GM12878 (cell line): Measurements from ENCODE around the gene ELN. TPM values are rescaled to one million over a fixed set of nuclear protein-coding genes. Genes with fewer than 3 reads are reported as not detected.

Source experiments
- ATAC-seq: fragments of 200-7000 bp; cut with Tn5 transposase; 3 replicates; pipeline ENCODE4 v1.9.1; 2020; ENCODE audit warnings: mild to moderate bottlenecking, moderate library complexity
- BruUV-seq: library from RNA; stranded (reverse); fragments of 400-500 nt; replicated peaks from 2 replicates; lab custom pipeline; 2021; lab: Mats Ljungman, UMichigan
- CTCF ChIA-PET: fragments of 300-600 bp; sonication (Branson Sonifier 250); formaldehyde crosslinking; extraction: SDS; loops from one replicate; lab custom pipeline; 2021; ENCODE audit warnings: inconsistent platforms; lab: Yijun Ruan, JAX
- POLR2A ChIA-PET: fragments of 350-600 bp; formaldehyde crosslinking; extraction: SDS; loops from one replicate; lab custom pipeline; 2021; ENCODE audit warnings: inconsistent platforms; lab: Charles Lee
- RAD21 ChIA-PET: fragments of 300-600 bp; sonication (Branson Sonifier 250); formaldehyde crosslinking; loops from one replicate; lab custom pipeline; 2023; ENCODE audit warnings: antibody characterized with exemption; ENCODE audit not compliant: unreplicated experiment; lab: Charles Lee
- SMC1A ChIA-PET: fragments of 300-600 bp; sonication (Branson Sonifier 250); formaldehyde crosslinking; loops from one replicate; lab custom pipeline; 2023; ENCODE audit not compliant: unreplicated experiment, uncharacterized antibody; lab: Charles Lee
- DNase-seq: peaks from one replicate; pipeline ENCODE4 v3.0.0-alpha.2; 2011; ENCODE audit warnings: low read depth, low spot score
- FAIRE-seq: peaks from 3 replicates; lab custom pipeline; 2011; peaks lifted over from hg19 to GRCh38; lab: Jason Lieb, UNC
- H2AFZ ChIP-seq: 2 replicates; pipeline ENCODE4 v1.6.0; 2011; ENCODE audit warnings: low read depth, low read length, control low read depth; ENCODE audit not compliant: control insufficient read depth
- H3K27ac ChIP-seq: 2 replicates; pipeline ENCODE4 v1.5.1; 2011; ENCODE audit warnings: control low read depth; ENCODE audit not compliant: control insufficient read depth, insufficient read depth
- H3K27me3 ChIP-seq, 2 experiments: replicated peaks in 1 of 2; 2 replicates each; pipeline versions ENCODE4 v1.6.0 to v1.6.1; 2011; ENCODE audit warnings: low read length in 1 of 2; ENCODE audit not compliant: control insufficient read depth in 2 of 2, insufficient read depth in 2 of 2
- H3K36me3 ChIP-seq, 2 experiments: 2 replicates each; pipeline ENCODE4 v1.5.1; 2011; ENCODE audit warnings: low read length in 1 of 2; ENCODE audit not compliant: control insufficient read depth in 2 of 2, insufficient read depth in 2 of 2
- H3K4me1 ChIP-seq: 2 replicates; pipeline ENCODE4 v1.6.1; 2011; ENCODE audit warnings: mild to moderate bottlenecking, low read length, moderate library complexity, mixed read lengths; ENCODE audit not compliant: control insufficient read depth, insufficient read depth
- H3K4me2 ChIP-seq: 2 replicates; pipeline ENCODE4 v1.6.0; 2011; ENCODE audit warnings: control low read depth; ENCODE audit not compliant: control insufficient read depth, insufficient read depth
- H3K4me3 ChIP-seq: fragments of 200-600 bp; sonication (generic); 2 replicates; pipeline ENCODE4 v1.5.1; 2016
- H3K79me2 ChIP-seq: 2 replicates; pipeline ENCODE4 v1.6.0; 2011; ENCODE audit warnings: low read length; ENCODE audit not compliant: control insufficient read depth, insufficient read depth
- H3K9ac ChIP-seq: 2 replicates; pipeline ENCODE4 v1.8.0; 2011; ENCODE audit warnings: low read length, control low read depth, mixed read lengths; ENCODE audit not compliant: control insufficient read depth, insufficient read depth
- H3K9me3 ChIP-seq: replicated peaks from 3 replicates; pipeline ENCODE4 v1.5.1; 2011; ENCODE audit warnings: mild to moderate bottlenecking, low read length; ENCODE audit not compliant: control insufficient read depth, insufficient read depth
- H4K20me1 ChIP-seq: 2 replicates; pipeline ENCODE4 v1.6.0; 2011; ENCODE audit not compliant: control insufficient read depth, insufficient read depth
- CEBPB ChIP-seq, 2 experiments: fragments of 150-350 bp in 1 of 2; IDR thresholded peaks; 2 replicates each; pipeline ENCODE4 v1.6.1; 2012 to 2014; ENCODE audit warnings: low read depth in 2 of 2, low read length in 2 of 2, borderline replicate concordance in 1 of 2, inconsistent platforms in 1 of 2
- CHD4 ChIP-seq: fragments of 200-600 bp; sonication (generic); IDR thresholded peaks from 2 replicates; pipeline ENCODE4 v1.6.1; 2016; ENCODE audit warnings: mild to moderate bottlenecking
- CTCF ChIP-seq, 3 experiments: IDR thresholded peaks in 2 of 3; conservative IDR thresholded peaks in 1 of 3; 2 replicates each; pipeline ENCODE4 v1.5.1; 2011; ENCODE audit warnings: low read depth in 3 of 3, low read length in 3 of 3, mild to moderate bottlenecking in 3 of 3, control low read depth in 2 of 3, moderate library complexity in 2 of 3, inconsistent platforms in 1 of 3, mixed read lengths in 1 of 3; ENCODE audit not compliant: control insufficient read depth in 2 of 3, insufficient read depth in 1 of 3; ENCODE audit errors: extremely low read depth in 1 of 3
- GABPA ChIP-seq: IDR thresholded peaks from 2 replicates; pipeline ENCODE4 v1.6.1; 2014; ENCODE audit warnings: antibody characterized with exemption, low read depth, mild to moderate bottlenecking, inconsistent platforms
- PML ChIP-seq: IDR thresholded peaks from 2 replicates; pipeline ENCODE4 v1.6.1; 2012; ENCODE audit warnings: low read length, inconsistent platforms
- RBBP5 ChIP-seq: fragments of 200-600 bp; sonication (generic); conservative IDR thresholded peaks from 2 replicates; pipeline ENCODE4 v1.6.1; 2016
- RELA ChIP-seq: fragments of 450-650 bp; IDR thresholded peaks from 2 replicates; pipeline ENCODE4 v1.8.0; 2014; ENCODE audit warnings: borderline replicate concordance; ENCODE audit not compliant: partially characterized antibody
- RUNX3 ChIP-seq: IDR thresholded peaks from 2 replicates; pipeline ENCODE4 v1.6.1; 2012; ENCODE audit warnings: low read length, inconsistent platforms
- SIN3A ChIP-seq: IDR thresholded peaks from 2 replicates; pipeline ENCODE4 v1.6.1; 2012; ENCODE audit warnings: low read depth, low read length, improper control_type of control experiment
- SREBF1 ChIP-seq: IDR thresholded peaks from 2 replicates; pipeline ENCODE4 v1.6.1; 2012; ENCODE audit warnings: mild to moderate bottlenecking, low read length
- SUPT20H ChIP-seq: IDR thresholded peaks from 2 replicates; pipeline ENCODE4 v1.6.1; 2011; ENCODE audit warnings: low read depth, mild to moderate bottlenecking, low read length, moderate library complexity, borderline replicate concordance; ENCODE audit not compliant: control insufficient read depth
- ZNF207 ChIP-seq: fragments of 450-650 bp; IDR thresholded peaks from 2 replicates; pipeline ENCODE4 v1.6.1; 2014; ENCODE audit warnings: antibody characterized with exemption, mild to moderate bottlenecking, borderline replicate concordance
- ZNF384 ChIP-seq: IDR thresholded peaks from 2 replicates; pipeline ENCODE4 v1.6.1; 2012; ENCODE audit warnings: low read depth, mild to moderate bottlenecking, low read length, improper control_type of control experiment, borderline replicate concordance
- WGBS: methylation state at CpG from one replicate; pipeline ENCODE4 v1.1.6; 2016; ENCODE audit warnings: low lambda C conversion rate; ENCODE audit not compliant: insufficient replicate concordance, insufficient coverage; ENCODE audit errors: missing lambda C conversion rate; 5-methylcytosine and 5-hydroxymethylcytosine counted together
- in situ Hi-C: fragments of 300-500 bp; cut with MboI; formaldehyde crosslinking; loops from 9 replicates; pipeline ENCODE4 v1.14.3; 2018; ENCODE audit warnings: mixed read lengths
- intact Hi-C: fragments of 100-400 bp; cut with micrococcal nuclease; formaldehyde crosslinking; loops from one replicate; pipeline ENCODE4 v1.14.2; 2022; ENCODE audit not compliant: unreplicated experiment
- polyA plus RNA-seq, 11 experiments: library from polyadenylated mRNA; depleted of rRNA in 4 of 11; unstranded in 6 of 11; stranded (reverse) in 5 of 11; fragments of >200 nt; fragmentation: Nextera tagmentation in 4 of 11; fragmentation: Illumina TruSeq in 1 of 11; extraction: Ambion mirVana in 4 of 11; extraction: Trizol in 1 of 11; gene quantifications; 1 replicate in 1 of 11; 2 replicates in 10 of 11; pipeline versions ENCODE4 v1.2.1 to v1.2.3, GENCODE V29; 2011 to 2016; ENCODE audit warnings: inconsistent platforms in 2 of 11, missing spikeins in 2 of 11, low read depth in 1 of 11
- total RNA-seq, 4 experiments: library from RNA; depleted of rRNA in 3 of 4; stranded (reverse); fragments of >200 nt in 3 of 4; fragmentation: Illumina TruSeq in 1 of 4; extraction: Trizol in 1 of 4; gene quantifications; 2 replicates each; pipeline versions ENCODE4 v1.2.1 to v1.2.3, GENCODE V29; 2013 to 2021

Gene ELN
- total and polyA plus RNA-seq, 10 of the 15 experiments (the other 5 are each of a cell fraction or from before 2014, with no cell fraction given): 0.08 to 0.27 (median 0.23) TPM; not detected in 7

GRCh38 chr7:73981933-73982332, 46.0 kb upstream of the ELN start:
- Histone ChIP-seq H3K79me2 (no peaks in the 10 kb centered on the region), H3K4me2 (no peak overlapping the region), H2AFZ (no peak overlapping the region), H3K9me3 (no peaks in the 10 kb centered on the region), H3K4me1 (no peaks in the 10 kb centered on the region), H3K9ac (no peak overlapping the region), H3K36me3 (no peaks in the 10 kb centered on the region), H3K27ac (no peak overlapping the region), H3K4me3 (no peak overlapping the region), H4K20me1 (no peaks in the 10 kb centered on the region), H3K27me3 (no peaks in the 10 kb centered on the region)
- ChIA-PET POLR2A (no interaction called here), RAD21 (interaction anchor here (1.5 kb wide), 1 partner anchor 45 kb away, joined by 3 read pairs; no protein-coding TSS in a partner anchor), CTCF (no interaction called here), SMC1A (interaction anchor here (1.6 kb wide), 1 partner anchor 44 kb away, joined by 4 read pairs; no protein-coding TSS in a partner anchor)
- intact Hi-C loops: no loop called here
- TF ChIP-seq SIN3A: no peak
- TF ChIP-seq CEBPB (IDR thresholded peaks at IDR 0.05; ENCODE audit: borderline replicate concordance in 1 of 2, low read depth in 2 of 2, low read length in 2 of 2): no peak
- TF ChIP-seq RELA: no peak
- no peak for TF ChIP-seq PML
- TF ChIP-seq SREBF1: no peak
- TF ChIP-seq ZNF207: no peak
- no peak for TF ChIP-seq CHD4
- TF ChIP-seq CTCF (IDR thresholded peaks at IDR 0.05 in 2 of 3, conservative IDR thresholded peaks at IDR 0.05 in 1 of 3; ENCODE audit: control insufficient read depth in 2 of 3, extremely low read depth in 1 of 3, insufficient read depth in 1 of 3, low read depth in 3 of 3, low read length in 3 of 3): no peak
- no peak for TF ChIP-seq RUNX3
- TF ChIP-seq GABPA: no peak
- TF ChIP-seq SUPT20H: no peak
- no peak for TF ChIP-seq ZNF384
- no peak for TF ChIP-seq RBBP5
- FAIRE-seq: no peak
- BruUV-seq: no TSS peak
- DNase-seq: no peak
- 80% methylated on average over 7 of the region's 7 CpGs for WGBS
- no peak for ATAC-seq
- in situ Hi-C loops: no loop called here
